ENCODE data around the gene MAP1A. TPM values are rescaled to one million over a fixed set of nuclear protein-coding genes. Genes with fewer than 3 reads are reported as not detected.

MAP1A gene
- polyA plus RNA-seq, 1 donor = 5.4 TPM

DNA sequence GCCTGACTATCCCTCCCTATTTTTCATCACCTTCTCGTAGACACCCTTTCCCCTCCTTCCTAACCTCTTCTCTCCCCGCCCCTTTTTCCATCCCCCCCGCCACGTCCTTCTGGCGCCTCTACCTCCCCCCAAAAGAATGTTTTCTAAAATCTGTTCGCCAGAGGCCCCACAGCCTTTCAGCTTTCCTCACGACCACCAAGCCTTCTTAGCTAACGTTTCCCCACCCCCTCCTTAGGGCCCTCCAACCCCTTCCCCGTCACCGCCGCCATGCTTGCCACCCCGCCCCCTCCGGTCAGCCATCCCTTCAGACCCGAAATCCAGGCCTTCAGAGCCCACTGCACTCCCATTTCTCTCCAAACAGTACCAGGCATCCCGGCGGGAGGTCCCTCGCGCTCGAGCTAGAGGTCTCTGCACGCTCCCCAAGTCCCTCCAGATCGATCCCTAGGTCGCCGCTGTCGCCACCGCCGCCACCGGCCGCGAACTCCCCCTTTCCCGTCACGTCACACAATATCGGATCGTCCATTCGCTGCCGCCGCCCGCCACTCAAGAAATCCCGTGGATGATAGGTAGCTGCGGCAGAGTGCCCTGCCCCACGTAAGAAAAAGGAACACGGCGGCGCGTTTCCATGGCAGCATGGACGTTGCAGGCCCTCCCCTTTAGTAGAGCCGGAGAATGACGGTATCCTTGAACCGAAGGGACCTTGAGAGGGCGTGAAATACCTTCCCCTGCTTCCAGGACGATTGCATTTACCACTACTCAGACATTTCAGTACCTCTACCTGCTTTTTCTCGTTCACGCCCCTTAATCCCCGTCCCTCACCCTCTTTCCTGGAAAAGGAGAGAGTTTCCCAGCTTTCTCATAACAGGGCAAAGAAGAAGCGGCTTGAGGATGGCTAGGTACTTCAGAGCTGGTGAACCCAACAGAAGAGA, 24.5 kb upstream of the MAP1A start, which contains the start of gene TP53BP1:
Gene TP53BP1 (minus strand): TSS at position 484 of the 929 bp plus-strand sequence. CDS start 113 bp downstream, at position 371.
- no peaks in the 10 kb centered on the region for H3K27me3 ChIP-seq (ENCODE audit: control insufficient read depth, insufficient read depth, low read length)
- H3K36me3 ChIP-seq (ENCODE audit: control insufficient read depth, insufficient read depth, low read length) = peaks cover 12% of the 10 kb centered on the region
- 0% methylated on average over 2 of the region's 54 CpGs for WGBS (ENCODE audit: insufficient coverage, low lambda C conversion rate)
- H3K4me1 ChIP-seq (ENCODE audit: control insufficient read depth, insufficient read depth, low read length) = peaks cover 9% of the 10 kb centered on the region
- no peaks in the 10 kb centered on the region for H3K9me3 ChIP-seq (ENCODE audit: control insufficient read depth, low read depth, low read length)
- peak within 1 kb of the TSS; percentile 78 for H3K4me3 ChIP-seq (ENCODE audit: low read length)
- peak within 1 kb of the TSS; percentile 79 for H3K27ac ChIP-seq (ENCODE audit: low read length)
- peak; percentile 95 to 97 for DNase-seq

DNA sequence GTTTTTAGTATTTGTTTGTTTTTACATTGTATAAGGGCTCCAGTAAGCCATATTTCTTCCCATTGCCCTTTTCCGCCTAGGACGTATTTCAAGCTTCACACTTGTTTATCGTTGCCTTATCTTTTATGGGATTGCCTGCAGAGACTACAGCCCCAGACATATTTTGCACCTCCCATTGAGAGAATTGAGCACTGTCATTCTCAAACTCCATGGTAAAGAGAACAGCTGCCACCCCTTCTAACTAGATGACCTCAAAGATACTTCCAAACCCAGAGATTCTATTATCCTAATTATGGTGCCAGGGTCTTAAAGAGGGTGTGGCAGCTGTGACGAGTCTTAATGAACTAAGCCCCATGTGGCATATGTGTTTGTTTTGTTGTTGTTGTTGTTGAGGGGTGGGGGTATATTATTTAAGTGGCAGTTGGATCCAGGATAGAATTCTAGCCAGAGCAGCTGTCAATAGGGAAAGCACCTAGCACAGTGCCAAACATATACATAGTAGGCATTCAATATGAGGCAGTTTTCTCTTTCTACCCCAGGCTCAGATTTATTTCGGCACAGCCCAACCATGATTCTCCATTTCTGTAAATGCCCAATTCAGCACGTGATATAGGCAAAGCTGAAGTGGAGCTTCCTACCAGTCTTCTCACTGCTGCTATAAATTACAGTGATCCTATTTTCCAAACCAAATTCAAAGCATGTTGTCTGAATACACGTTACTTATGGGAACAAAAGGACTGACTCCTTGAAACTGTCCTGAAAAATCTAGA, 23.5 kb upstream of the MAP1A start:
- 0% methylated on average over 3 of the region's 7 CpGs for WGBS (ENCODE audit: insufficient coverage, low lambda C conversion rate)
- Histone ChIP-seq H3K4me1 (ENCODE audit: control insufficient read depth, insufficient read depth, low read length) (peaks cover 9% of the 10 kb centered on the region), H3K36me3 (ENCODE audit: control insufficient read depth, insufficient read depth, low read length) (peaks cover 7% of the 10 kb centered on the region), H3K27me3 (ENCODE audit: control insufficient read depth, insufficient read depth, low read length) (no peaks in the 10 kb centered on the region), H3K27ac (ENCODE audit: low read length) (peak overlapping the region; percentile 79), H3K9me3 (ENCODE audit: control insufficient read depth, low read depth, low read length) (no peaks in the 10 kb centered on the region), H3K4me3 (ENCODE audit: low read length) (peak overlapping the region; percentile 78)
- no peak for DNase-seq

GRCh38 chr15:43498990-43499389, 18.4 kb upstream of the MAP1A start:
- Histone ChIP-seq H3K27ac (ENCODE audit: low read length) (no peak overlapping the region), H3K4me1 (ENCODE audit: control insufficient read depth, insufficient read depth, low read length) (no peaks in the 10 kb centered on the region), H3K27me3 (ENCODE audit: control insufficient read depth, insufficient read depth, low read length) (no peaks in the 10 kb centered on the region), H3K9me3 (ENCODE audit: control insufficient read depth, low read depth, low read length) (no peaks in the 10 kb centered on the region), H3K4me3 (ENCODE audit: low read length) (no peak overlapping the region), H3K36me3 (ENCODE audit: control insufficient read depth, insufficient read depth, low read length) (no peaks in the 10 kb centered on the region)
- no CpG with 5 or more reads among the region's 3 CpGs for WGBS (ENCODE audit: insufficient coverage, low lambda C conversion rate)
- no peak for DNase-seq

GRCh38 chr15:43499635-43500034, 17.8 kb upstream of the MAP1A start:
- no peak overlapping the region for H3K4me3 ChIP-seq (ENCODE audit: low read length)
- WGBS (ENCODE audit: insufficient coverage, low lambda C conversion rate) = 100% methylated on average over 1 of the region's 1 CpG
- DNase-seq = no peak
- no peaks in the 10 kb centered on the region for H3K27me3 ChIP-seq (ENCODE audit: control insufficient read depth, insufficient read depth, low read length)
- no peaks in the 10 kb centered on the region for H3K36me3 ChIP-seq (ENCODE audit: control insufficient read depth, insufficient read depth, low read length)
- H3K9me3 ChIP-seq (ENCODE audit: control insufficient read depth, low read depth, low read length) = no peaks in the 10 kb centered on the region
- no peak overlapping the region for H3K27ac ChIP-seq (ENCODE audit: low read length)
- no peaks in the 10 kb centered on the region for H3K4me1 ChIP-seq (ENCODE audit: control insufficient read depth, insufficient read depth, low read length)

GRCh38 chr15:43505738-43506137, 11.7 kb upstream of the MAP1A start:
- Histone ChIP-seq H3K9me3 (ENCODE audit: control insufficient read depth, low read depth, low read length) (no peaks in the 10 kb centered on the region), H3K4me1 (ENCODE audit: control insufficient read depth, insufficient read depth, low read length) (peaks cover 8% of the 10 kb centered on the region), H3K4me3 (ENCODE audit: low read length) (no peak overlapping the region), H3K27ac (ENCODE audit: low read length) (no peak overlapping the region), H3K36me3 (ENCODE audit: control insufficient read depth, insufficient read depth, low read length) (no peaks in the 10 kb centered on the region), H3K27me3 (ENCODE audit: control insufficient read depth, insufficient read depth, low read length) (no peaks in the 10 kb centered on the region)
- WGBS (ENCODE audit: insufficient coverage, low lambda C conversion rate) = no CpG with 5 or more reads among the region's 1 CpG
- DNase-seq = no peak

DNA sequence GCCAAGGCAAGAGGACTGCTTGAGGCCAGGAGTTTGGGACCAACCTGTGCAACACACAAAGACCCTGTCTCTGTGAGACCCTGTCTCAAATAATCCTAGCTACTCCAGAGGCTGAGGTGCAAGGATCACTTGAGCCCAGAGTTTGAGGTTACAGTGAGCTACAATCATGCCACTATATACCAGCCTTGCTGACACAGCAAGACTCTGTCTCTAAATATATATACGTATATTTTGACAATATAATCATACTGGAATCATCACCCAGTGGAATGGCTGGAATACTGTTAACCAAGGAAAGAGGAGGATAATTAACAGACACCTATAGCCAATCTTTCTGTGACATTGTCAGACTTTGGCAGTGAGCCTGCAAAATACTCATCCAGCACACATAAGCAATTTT, 9.0 kb upstream of the MAP1A start:
- Histone ChIP-seq H3K4me1 (ENCODE audit: control insufficient read depth, insufficient read depth, low read length) (peaks cover 16% of the 10 kb centered on the region), H3K36me3 (ENCODE audit: control insufficient read depth, insufficient read depth, low read length) (no peaks in the 10 kb centered on the region), H3K9me3 (ENCODE audit: control insufficient read depth, low read depth, low read length) (no peaks in the 10 kb centered on the region), H3K27ac (ENCODE audit: low read length) (no peak overlapping the region), H3K27me3 (ENCODE audit: control insufficient read depth, insufficient read depth, low read length) (no peaks in the 10 kb centered on the region), H3K4me3 (ENCODE audit: low read length) (no peak overlapping the region)
- WGBS (ENCODE audit: insufficient coverage, low lambda C conversion rate) = no CpG with 5 or more reads among the region's 1 CpG
- DNase-seq = no peak

GRCh38 chr15:43508991-43509659, 8.3 kb upstream of the MAP1A start:
- Histone ChIP-seq H3K36me3 (ENCODE audit: control insufficient read depth, insufficient read depth, low read length) (no peaks in the 10 kb centered on the region), H3K27me3 (ENCODE audit: control insufficient read depth, insufficient read depth, low read length) (no peaks in the 10 kb centered on the region), H3K27ac (ENCODE audit: low read length) (peak overlapping the region; percentile 85), H3K9me3 (ENCODE audit: control insufficient read depth, low read depth, low read length) (no peaks in the 10 kb centered on the region), H3K4me1 (ENCODE audit: control insufficient read depth, insufficient read depth, low read length) (peaks cover 16% of the 10 kb centered on the region), H3K4me3 (ENCODE audit: low read length) (no peak overlapping the region)
- no peak for DNase-seq
- no CpG with 5 or more reads among the region's 9 CpGs for WGBS (ENCODE audit: insufficient coverage, low lambda C conversion rate)

DNA sequence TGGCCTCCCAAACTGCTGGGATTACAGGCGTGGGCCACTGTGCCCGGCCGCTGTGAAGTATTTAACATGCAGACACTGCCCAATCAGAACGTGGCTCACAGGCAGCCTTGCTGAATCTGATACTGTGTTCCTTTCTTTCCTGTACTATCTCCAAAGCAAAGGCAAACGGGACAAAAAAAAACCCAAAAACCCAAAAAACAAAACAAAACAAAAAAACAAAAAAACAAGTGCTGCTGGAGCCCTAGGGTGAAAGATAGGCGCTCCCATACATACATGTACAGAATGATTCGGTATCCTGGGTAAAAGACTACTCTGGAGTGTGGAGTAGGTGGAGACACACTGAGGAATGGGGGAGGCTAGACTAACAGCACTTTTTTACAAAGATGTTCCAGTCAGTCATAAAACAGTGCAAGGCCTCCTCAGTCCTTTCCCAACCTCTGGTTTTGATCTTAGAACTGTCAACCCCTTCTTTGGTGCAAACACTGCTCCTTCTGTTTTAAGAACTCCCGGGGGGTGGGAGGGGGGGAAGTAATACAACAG, 7.7 kb upstream of the MAP1A start:
- Histone ChIP-seq H3K4me3 (ENCODE audit: low read length) (peak overlapping the region; percentile 66), H3K4me1 (ENCODE audit: control insufficient read depth, insufficient read depth, low read length) (peaks cover 16% of the 10 kb centered on the region)
- WGBS (ENCODE audit: insufficient coverage, low lambda C conversion rate) = 50% methylated on average over 1 of the region's 8 CpGs

GRCh38 chr15:43510200-43511011, 7.0 kb upstream of the MAP1A start:
- no peaks in the 10 kb centered on the region for H3K9me3 ChIP-seq (ENCODE audit: control insufficient read depth, low read depth, low read length)
- DNase-seq = peak; percentile 98 to 99
- no peaks in the 10 kb centered on the region for H3K27me3 ChIP-seq (ENCODE audit: control insufficient read depth, insufficient read depth, low read length)
- peak overlapping the region; percentile 85 for H3K27ac ChIP-seq (ENCODE audit: low read length)
- peak overlapping the region; percentile 66 for H3K4me3 ChIP-seq (ENCODE audit: low read length)
- no peaks in the 10 kb centered on the region for H3K36me3 ChIP-seq (ENCODE audit: control insufficient read depth, insufficient read depth, low read length)
- no CpG with 5 or more reads among the region's 41 CpGs for WGBS (ENCODE audit: insufficient coverage, low lambda C conversion rate)
- H3K4me1 ChIP-seq (ENCODE audit: control insufficient read depth, insufficient read depth, low read length) = peaks cover 16% of the 10 kb centered on the region

More for the DNA sequence above, 7.7 kb upstream of the MAP1A start:
- no peaks in the 10 kb centered on the region for H3K36me3 ChIP-seq (ENCODE audit: control insufficient read depth, insufficient read depth, low read length)
- no peak for DNase-seq
- H3K9me3 ChIP-seq (ENCODE audit: control insufficient read depth, low read depth, low read length) = no peaks in the 10 kb centered on the region
- H3K27me3 ChIP-seq (ENCODE audit: control insufficient read depth, insufficient read depth, low read length) = no peaks in the 10 kb centered on the region
- H3K27ac ChIP-seq (ENCODE audit: low read length) = peak overlapping the region; percentile 85

All from large intestine (tissue), 3 donors.